Psoas muscle (tissue), 8 donors: ENCODE measurements around the gene RYR2. TPM values are rescaled to one million over a fixed set of nuclear protein-coding genes. Genes with fewer than 3 reads are reported as not detected.

Source experiments
- ATAC-seq, 4 donors: fragments of 200-7000 bp; cut with Tn5 transposase; one replicate each; pipeline ENCODE4 v1.9.1; 2020; ENCODE audit warnings: moderate library complexity in 3 of 4, mild to moderate bottlenecking in 2 of 4
- DNase-seq, 2 donors: peaks; one replicate each; pipeline ENCODE4 v3.0.0-alpha.2; 2020
- H3K27ac ChIP-seq: fragments of 200-600 bp; one replicate; pipeline ENCODE4 v1.8.0; 2022
- H3K27me3 ChIP-seq, 3 donors: fragments of 200-600 bp in 1 of 3; one replicate each; pipeline versions ENCODE4 v1.6.1 to v1.8.0; 2013 to 2022; ENCODE audit warnings: low read length in 2 of 3, mild to moderate bottlenecking in 2 of 3, moderate library complexity in 1 of 3; ENCODE audit not compliant: insufficient read depth in 3 of 3
- H3K36me3 ChIP-seq, 2 donors: fragments of 200-600 bp in 1 of 2; one replicate each; pipeline versions ENCODE4 v1.6.1 to v1.8.0; 2013 to 2022; ENCODE audit warnings: low read depth in 1 of 2, mild to moderate bottlenecking in 1 of 2, moderate library complexity in 1 of 2; ENCODE audit not compliant: insufficient read depth in 1 of 2
- H3K4me1 ChIP-seq: fragments of 200-600 bp; one replicate; pipeline ENCODE4 v1.8.0; 2022
- H3K4me3 ChIP-seq: fragments of 200-600 bp; one replicate; pipeline ENCODE4 v1.8.0; 2022; ENCODE audit warnings: mild to moderate bottlenecking
- H3K9me3 ChIP-seq: fragments of 200-600 bp; one replicate; pipeline ENCODE4 v1.8.0; 2022
- CTCF ChIP-seq: fragments of 200-600 bp; IDR thresholded peaks from one replicate; pipeline ENCODE4 v1.8.0; 2022; ENCODE audit warnings: antibody characterized with exemption
- WGBS, 3 donors: extraction: QIAGEN DNeasy Blood & Tissue Kit; methylation state at CpG; one replicate each; pipeline versions ENCODE4 v1.1.6 to v1.1.7; 2013; 5-methylcytosine and 5-hydroxymethylcytosine counted together
- intact Hi-C, 2 donors: fragments of 100-400 bp; cut with DNase I; formaldehyde crosslinking; loops; one replicate each; pipeline versions ENCODE4 v1.11.0 to v1.14.2; 2022
- polyA plus RNA-seq, 3 donors: library from polyadenylated mRNA; stranded (reverse); fragments of 200-250 nt; gene quantifications; one replicate each; pipeline ENCODE4 v1.2.3, GENCODE V29; 2013
- total RNA-seq, 4 donors: library from RNA; stranded (reverse); fragmentation: NEBNext Ultra II Directional in 2 of 4; extraction: Animal tissue kit (Norgen Biotek cat#: 25700) in 2 of 4; gene quantifications; one replicate each; pipeline versions ENCODE4 v1.2.1 to v1.2.4, GENCODE V29; 2021 to 2023
- donor health status: healthy with polysubstance abuse.
- donor health status: DM: no; HTN: no; CAD: no; lungs with moderate emphysema.
- donor health status: Bipolar disorder and iron deficiency.
- donor health status: healthy.
- donor health status: DM: yes; HTN: yes; CAD: no.
- donor health status: DM: no; HTN: no; CAD: no.
- donor health status: DM: no; HTN: no; CAD: no.
- donor health status: DM: yes; HTN: yes; CAD: no.

Gene RYR2
- total and polyA plus RNA-seq, 7 donors = 0.06 to 0.48 (median 0.25) TPM

GRCh38 chr1:237858992-237859391 is 817.0 kb downstream of the RYR2 start:
- H3K27ac ChIP-seq = no peak overlapping the region
- no peak for TF ChIP-seq CTCF
- no peak overlapping the region for H3K4me3 ChIP-seq
- 46 to 52% (median 48%) methylated on average over 4 of the region's 4 CpGs for WGBS, 3 donors
- H3K4me1 ChIP-seq = no peaks in the 10 kb centered on the region
- H3K9me3 ChIP-seq = no peaks in the 10 kb centered on the region
- no peaks in the 10 kb centered on the region for H3K27me3 ChIP-seq
- intact Hi-C loops = no loop called here
- DNase-seq (no peak), ATAC-seq (no peak)
- H3K36me3 ChIP-seq = no peaks in the 10 kb centered on the region

- no peak overlapping the region for H3K27ac ChIP-seq
- TF ChIP-seq CTCF = no peak
- no peaks in the 10 kb centered on the region for H3K36me3 ChIP-seq
- H3K9me3 ChIP-seq = no peaks in the 10 kb centered on the region
- H3K4me1 ChIP-seq = no peaks in the 10 kb centered on the region
- 75 to 82% (median 77%) methylated on average over 8 of the region's 8 CpGs for WGBS, 3 donors
- no peak overlapping the region for H3K4me3 ChIP-seq
- DNase-seq (no peak), ATAC-seq (no peak)
- intact Hi-C loops = no loop called here
- no peaks in the 10 kb centered on the region for H3K27me3 ChIP-seq
Observed at GRCh38 chr1:237861944-237862343, 820.0 kb downstream of the RYR2 start.

GRCh38 chr1:237863234-237863633 is 821.2 kb downstream of the RYR2 start:
- no peaks in the 10 kb centered on the region for H3K9me3 ChIP-seq
- ATAC-seq = no peak
- no peaks in the 10 kb centered on the region for H3K4me1 ChIP-seq
- no peak overlapping the region for H3K27ac ChIP-seq
- DNase-seq = no peak
- intact Hi-C loops = no loop called here
- no peak for TF ChIP-seq CTCF
- no peaks in the 10 kb centered on the region for H3K27me3 ChIP-seq
- WGBS, 3 donors = 66 to 80% (median 74%) methylated on average over 2 of the region's 2 CpGs
- H3K4me3 ChIP-seq = no peak overlapping the region
- H3K36me3 ChIP-seq = no peaks in the 10 kb centered on the region

- TF ChIP-seq CTCF = peak; percentile 57
- 11 to 12% (median 12%) methylated on average over 25 of the region's 25 CpGs for WGBS, 3 donors
- intact Hi-C loops = no loop called here
- Histone ChIP-seq H3K27me3 (no peaks in the 10 kb centered on the region), H3K27ac (no peak overlapping the region), H3K36me3 (no peaks in the 10 kb centered on the region), H3K4me1 (no peaks in the 10 kb centered on the region), H3K4me3 (no peak overlapping the region), H3K9me3 (no peaks in the 10 kb centered on the region)
- peak; percentile 50 to 58 for DNase-seq
- peak in 1 of 4 donors; percentile 22 for ATAC-seq
Observed at GRCh38 chr1:237864338-237865244, 822.6 kb downstream of the RYR2 start.
